Measurements from ENCODE around the gene RELN. TPM values are rescaled to one million over a fixed set of nuclear protein-coding genes. Genes with fewer than 3 reads are reported as not detected.

Gene RELN
- total RNA-seq, 2 donors from 2014 or later: 3.9 to 8.5 TPM

- no peaks in the 10 kb centered on the region for H3K9me3 Mint-ChIP-seq
Observed at GRCh38 chr7:104008107-104008506, 18.6 kb upstream of the RELN start.

GRCh38 chr7:104007614-104008013 lies 18.2 kb upstream of the RELN start:
- H3K9me3 Mint-ChIP-seq: no peaks in the 10 kb centered on the region
- no peak overlapping the region for H3K4me3 Mint-ChIP-seq
- WGBS, 2 experiments (ENCODE audit: insufficient coverage in 1 of 2, insufficient read length in 1 of 2): 67 to 93% methylated on average over 1 to 3 of the region's 3 CpGs
- no peaks in the 10 kb centered on the region for H3K9me3 ChIP-seq (ENCODE audit: control insufficient read depth, low read length)
- no peaks in the 10 kb centered on the region for H3K4me1 ChIP-seq (ENCODE audit: control insufficient read depth, insufficient read depth, low read length)
- no peaks in the 10 kb centered on the region for H3K36me3 ChIP-seq (ENCODE audit: control insufficient read depth, insufficient read depth, low read length)
- H3K27ac ChIP-seq (ENCODE audit: low read depth, low read length): no peak overlapping the region
- no peaks in the 10 kb centered on the region for H3K27me3 Mint-ChIP-seq (ENCODE audit: insufficient read depth)
- TF ChIP-seq CTCF (conservative IDR thresholded peaks at IDR 0.05): no peak
- peaks cover 8% of the 10 kb centered on the region for H3K4me1 Mint-ChIP-seq
- no peak overlapping the region for H3K4me3 ChIP-seq (ENCODE audit: low read length)
- H3K27me3 ChIP-seq (ENCODE audit: control insufficient read depth, insufficient read depth, low read length, poor library complexity, severe bottlenecking): no peaks in the 10 kb centered on the region
- no peak for DNase-seq
- no peaks in the 10 kb centered on the region for H3K36me3 Mint-ChIP-seq (ENCODE audit: low read depth)
- H3K27ac Mint-ChIP-seq: no peak overlapping the region
- H3K9ac ChIP-seq (ENCODE audit: extremely low read depth, low read length, poor library complexity, severe bottlenecking): no peak overlapping the region

More at GRCh38 chr7:104008107-104008506, 18.6 kb upstream of the RELN start:
- H3K9ac ChIP-seq (ENCODE audit: extremely low read depth, low read length, poor library complexity, severe bottlenecking): no peak overlapping the region
- TF ChIP-seq CTCF (conservative IDR thresholded peaks at IDR 0.05): no peak
- 98% methylated on average over 4 of the region's 4 CpGs; no CpG with 5 or more reads in 1 of the 2 experiments for WGBS, 2 experiments (ENCODE audit: insufficient coverage in 1 of 2, insufficient read length in 1 of 2)
- H3K4me3 ChIP-seq (ENCODE audit: low read length): no peak overlapping the region
- no peak overlapping the region for H3K4me3 Mint-ChIP-seq
- no peak for DNase-seq
- no peak overlapping the region for H3K27ac ChIP-seq (ENCODE audit: low read depth, low read length)
- H3K4me1 Mint-ChIP-seq: peaks cover 8% of the 10 kb centered on the region
- H3K27me3 ChIP-seq (ENCODE audit: control insufficient read depth, insufficient read depth, low read length, poor library complexity, severe bottlenecking): no peaks in the 10 kb centered on the region
- H3K27ac Mint-ChIP-seq: no peak overlapping the region
- H3K27me3 Mint-ChIP-seq (ENCODE audit: insufficient read depth): no peaks in the 10 kb centered on the region
- no peaks in the 10 kb centered on the region for H3K9me3 ChIP-seq (ENCODE audit: control insufficient read depth, low read length)
- no peaks in the 10 kb centered on the region for H3K36me3 Mint-ChIP-seq (ENCODE audit: low read depth)
- no peaks in the 10 kb centered on the region for H3K36me3 ChIP-seq (ENCODE audit: control insufficient read depth, insufficient read depth, low read length)
- H3K4me1 ChIP-seq (ENCODE audit: control insufficient read depth, insufficient read depth, low read length): no peaks in the 10 kb centered on the region

- H3K4me1 ChIP-seq (ENCODE audit: control insufficient read depth, insufficient read depth, low read length): no peaks in the 10 kb centered on the region
- H3K4me1 Mint-ChIP-seq: peaks cover 6% of the 10 kb centered on the region
- H3K9me3 ChIP-seq (ENCODE audit: control insufficient read depth, low read length): no peaks in the 10 kb centered on the region
- no peaks in the 10 kb centered on the region for H3K9me3 Mint-ChIP-seq
- no peaks in the 10 kb centered on the region for H3K36me3 Mint-ChIP-seq (ENCODE audit: low read depth)
- H3K36me3 ChIP-seq (ENCODE audit: control insufficient read depth, insufficient read depth, low read length): no peaks in the 10 kb centered on the region
- no peaks in the 10 kb centered on the region for H3K27me3 Mint-ChIP-seq (ENCODE audit: insufficient read depth)
- 89 to 94% methylated on average over 3 to 4 of the region's 4 CpGs for WGBS, 2 experiments (ENCODE audit: insufficient coverage in 1 of 2, insufficient read length in 1 of 2)
- peak; percentile 22 for TF ChIP-seq CTCF (conservative IDR thresholded peaks at IDR 0.05)
- H3K27ac Mint-ChIP-seq: no peak overlapping the region
- no peak overlapping the region for H3K4me3 Mint-ChIP-seq
- no peak for DNase-seq
- H3K27me3 ChIP-seq (ENCODE audit: control insufficient read depth, insufficient read depth, low read length, poor library complexity, severe bottlenecking): no peaks in the 10 kb centered on the region
- H3K9ac ChIP-seq (ENCODE audit: extremely low read depth, low read length, poor library complexity, severe bottlenecking): no peak overlapping the region
- H3K27ac ChIP-seq (ENCODE audit: low read depth, low read length): peak overlapping the region; percentile 40
- H3K4me3 ChIP-seq (ENCODE audit: low read length): no peak overlapping the region
Observed at GRCh38 chr7:104005197-104005596, 15.7 kb upstream of the RELN start.

All from endodermal cell (in vitro differentiated cells).